Measurements from ENCODE around the gene PIKFYVE. TPM values are rescaled to one million over a fixed set of nuclear protein-coding genes. Genes with fewer than 3 reads are reported as not detected.
A peak's percentile ranks its signal among the peaks of the same experiment; 100 is the strongest.

PIKFYVE gene
- total RNA-seq, 4 donors from 2014 or later: 11.9 to 35.6 (median 18.0) TPM

DNA sequence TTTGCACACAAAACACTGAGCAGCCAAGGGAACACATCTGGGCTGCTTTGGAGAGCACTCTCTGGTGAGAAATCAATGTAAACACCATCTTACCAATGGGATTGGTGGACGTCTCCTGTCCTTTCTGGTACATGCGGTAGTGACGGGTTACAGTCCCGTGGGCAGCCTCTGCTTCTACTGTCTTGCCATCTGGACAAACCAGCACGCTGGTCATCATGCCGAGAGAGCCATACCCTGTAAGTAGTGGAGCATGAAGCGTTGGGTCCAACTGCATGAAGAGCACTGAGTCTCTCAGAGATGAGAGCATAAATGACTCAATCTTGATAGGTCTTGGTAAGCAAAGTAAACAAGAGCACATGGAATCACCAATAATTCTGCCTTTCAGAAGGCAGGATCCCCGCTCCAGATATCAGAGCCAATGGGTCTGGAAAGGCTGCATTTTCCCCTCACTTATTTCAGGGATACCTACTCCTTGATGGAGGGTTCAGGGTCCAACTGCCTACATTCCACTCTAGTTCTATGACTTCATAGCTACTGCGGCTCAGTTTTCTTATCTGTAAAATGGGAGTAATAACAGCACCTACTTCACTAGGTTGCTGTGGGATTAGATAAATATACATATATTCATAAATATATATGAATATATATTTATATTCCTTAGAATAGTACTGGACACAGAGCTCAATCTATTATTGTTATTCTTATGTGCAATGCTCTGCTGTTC lies 26.1 kb upstream of the PIKFYVE start:
- Histone ChIP-seq H3K9me3 (no peaks in the 10 kb centered on the region), H3K27ac (no peak overlapping the region), H3K4me1 (peaks cover 0 to 16% (median 2%) of the 10 kb centered on the region in 4 donors), H3K36me3 (peaks cover 0 to 61% (median 16%) of the 10 kb centered on the region in 4 donors), H3K4me3 (no peak overlapping the region), H3K27me3 (no peaks in the 10 kb centered on the region)
- in situ Hi-C loops (cut with MboI; ENCODE audit: low pct_ligation_motif_present in 1 of 4, low pct_unique_long_range_greater_than_20kb in 1 of 4, low sequenced_read_pairs in 3 of 4) (loop anchor here in 1 of 4 donors (10.0 kb wide), 1 partner anchor 65 kb away; no protein-coding TSS in a partner anchor), intact Hi-C loops (cut with DNase I; ENCODE audit: low total_unique reads) (no loop called here)
- 88 to 93% methylated on average over 2 to 9 of the region's 9 CpGs for WGBS, 2 donors (ENCODE audit: low coverage in 1 of 2)
- TF ChIP-seq POLR2AphosphoS5 (IDR thresholded peaks at IDR 0.05): no peak
- no peak for TF ChIP-seq EP300 (IDR thresholded peaks at IDR 0.05; ENCODE audit: low read depth)
- no peak for TF ChIP-seq POLR2A (IDR thresholded peaks at IDR 0.05)
- TF ChIP-seq, protein P1, sequence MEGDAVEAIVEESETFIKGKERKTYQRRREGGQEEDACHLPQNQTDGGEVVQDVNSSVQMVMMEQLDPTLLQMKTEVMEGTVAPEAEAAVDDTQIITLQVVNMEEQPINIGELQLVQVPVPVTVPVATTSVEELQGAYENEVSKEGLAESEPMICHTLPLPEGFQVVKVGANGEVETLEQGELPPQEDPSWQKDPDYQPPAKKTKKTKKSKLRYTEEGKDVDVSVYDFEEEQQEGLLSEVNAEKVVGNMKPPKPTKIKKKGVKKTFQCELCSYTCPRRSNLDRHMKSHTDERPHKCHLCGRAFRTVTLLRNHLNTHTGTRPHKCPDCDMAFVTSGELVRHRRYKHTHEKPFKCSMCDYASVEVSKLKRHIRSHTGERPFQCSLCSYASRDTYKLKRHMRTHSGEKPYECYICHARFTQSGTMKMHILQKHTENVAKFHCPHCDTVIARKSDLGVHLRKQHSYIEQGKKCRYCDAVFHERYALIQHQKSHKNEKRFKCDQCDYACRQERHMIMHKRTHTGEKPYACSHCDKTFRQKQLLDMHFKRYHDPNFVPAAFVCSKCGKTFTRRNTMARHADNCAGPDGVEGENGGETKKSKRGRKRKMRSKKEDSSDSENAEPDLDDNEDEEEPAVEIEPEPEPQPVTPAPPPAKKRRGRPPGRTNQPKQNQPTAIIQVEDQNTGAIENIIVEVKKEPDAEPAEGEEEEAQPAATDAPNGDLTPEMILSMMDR (IDR thresholded peaks at IDR 0.05): no peak
- DNase-seq: no peak

DNA sequence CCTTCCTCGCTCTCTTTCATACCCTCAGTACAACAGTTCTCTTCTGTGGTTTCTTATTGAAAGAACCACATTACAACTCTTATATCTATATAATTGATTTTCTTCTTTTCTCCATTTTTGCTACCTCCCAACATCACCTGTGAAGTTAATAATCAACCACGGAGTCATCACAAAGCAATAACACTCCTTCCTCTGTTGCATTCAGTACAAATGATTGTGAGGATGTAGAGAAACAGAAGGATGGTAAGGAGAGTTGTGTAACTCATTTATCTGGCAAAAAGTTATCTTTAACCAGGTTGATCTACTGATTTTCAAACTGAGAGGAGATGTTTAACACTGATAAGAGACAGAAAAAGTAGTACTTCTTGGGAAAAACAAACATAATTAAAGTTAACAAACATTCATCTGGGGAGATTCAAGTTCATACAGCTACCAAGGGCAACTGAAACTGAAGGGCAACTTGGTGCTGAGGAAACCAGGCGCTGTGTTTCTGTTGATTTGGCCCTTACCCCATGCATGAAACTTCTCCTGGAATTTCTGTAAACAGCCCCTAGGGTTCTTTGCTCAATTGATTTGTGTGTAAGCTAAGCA lies 25.3 kb upstream of the PIKFYVE start:
- intact Hi-C loops (cut with DNase I; ENCODE audit: low total_unique reads): no loop called here
- no peak for DNase-seq
- H3K36me3 ChIP-seq: peaks cover 0 to 62% (median 13%) of the 10 kb centered on the region in 4 donors
- H3K4me1 ChIP-seq: peaks cover 0 to 18% (median 2%) of the 10 kb centered on the region in 4 donors
- peak overlapping the region in 1 of 4 donors; percentile 57 for H3K27ac ChIP-seq
- no peaks in the 10 kb centered on the region for H3K27me3 ChIP-seq
- WGBS, 2 donors (ENCODE audit: low coverage in 1 of 2): 40 to 60% methylated on average over 2 to 3 of the region's 3 CpGs
- TF ChIP-seq EP300 (IDR thresholded peaks at IDR 0.05; ENCODE audit: low read depth) (no peak), POLR2A (IDR thresholded peaks at IDR 0.05) (no peak), POLR2AphosphoS5 (IDR thresholded peaks at IDR 0.05) (no peak)
- TF ChIP-seq, protein P1 (IDR thresholded peaks at IDR 0.05): no peak
- no peaks in the 10 kb centered on the region for H3K9me3 ChIP-seq
- no peak overlapping the region for H3K4me3 ChIP-seq
- in situ Hi-C loops (cut with MboI; ENCODE audit: low pct_ligation_motif_present in 1 of 4, low pct_unique_long_range_greater_than_20kb in 1 of 4, low sequenced_read_pairs in 3 of 4): loop anchor here in 1 of 4 donors (10.0 kb wide), 1 partner anchor 66 kb away; no protein-coding TSS in a partner anchor

DNA sequence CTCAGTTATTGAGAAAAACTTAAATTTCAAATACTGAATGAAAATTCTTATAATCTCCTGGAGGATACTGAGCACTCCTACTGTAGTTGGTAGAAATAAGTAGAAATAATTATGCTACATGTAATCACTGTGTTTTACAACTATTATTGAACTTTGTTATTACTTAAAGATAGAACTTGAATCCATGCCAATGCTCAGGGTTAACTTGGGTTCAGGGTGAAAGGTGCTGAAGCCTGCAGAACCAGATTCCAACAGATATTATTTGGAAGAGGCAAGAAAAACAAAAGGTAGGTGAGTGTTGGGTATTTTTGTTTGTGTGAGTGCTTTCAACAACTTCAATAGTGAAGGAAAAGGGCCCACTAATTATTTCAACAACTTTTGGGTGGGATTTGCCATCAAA lies 21.6 kb upstream of the PIKFYVE start:
- peaks cover 0 to 56% (median 15%) of the 10 kb centered on the region in 4 donors for H3K36me3 ChIP-seq
- no peaks in the 10 kb centered on the region for H3K27me3 ChIP-seq
- intact Hi-C loops (cut with DNase I; ENCODE audit: low total_unique reads) (no loop called here), in situ Hi-C loops (cut with MboI; ENCODE audit: low pct_ligation_motif_present in 1 of 4, low pct_unique_long_range_greater_than_20kb in 1 of 4, low sequenced_read_pairs in 3 of 4) (loop anchor here in 1 of 4 donors (10.0 kb wide), 1 partner anchor 70 kb away; no protein-coding TSS in a partner anchor)
- H3K4me1 ChIP-seq: peaks cover 0 to 18% (median 2%) of the 10 kb centered on the region in 4 donors
- TF ChIP-seq, protein P1 (IDR thresholded peaks at IDR 0.05): no peak
- TF ChIP-seq POLR2AphosphoS5 (IDR thresholded peaks at IDR 0.05) (no peak), POLR2A (IDR thresholded peaks at IDR 0.05) (no peak), EP300 (IDR thresholded peaks at IDR 0.05; ENCODE audit: low read depth) (no peak)
- H3K27ac ChIP-seq: no peak overlapping the region
- no peak for DNase-seq
- no peak overlapping the region for H3K4me3 ChIP-seq
- H3K9me3 ChIP-seq: no peaks in the 10 kb centered on the region

DNA sequence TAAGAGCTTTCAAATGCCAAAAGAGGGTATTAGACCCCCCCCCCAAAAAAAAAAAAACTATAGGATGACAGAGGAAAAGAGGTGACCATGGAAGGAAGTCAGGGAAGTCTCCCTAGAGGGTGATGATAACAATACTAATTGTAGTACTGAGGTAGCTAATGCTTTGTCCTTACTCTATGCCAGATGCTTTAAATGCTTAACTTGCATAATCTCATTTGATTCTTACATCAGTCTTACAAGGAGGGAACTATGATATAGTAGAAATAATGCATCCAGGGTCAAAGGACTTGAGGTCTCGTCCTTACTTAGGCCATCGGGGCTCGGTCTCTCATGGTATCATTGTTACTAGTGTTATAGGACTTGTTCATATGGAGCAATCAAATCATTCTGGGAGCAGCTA lies 20.3 kb upstream of the PIKFYVE start:
- Histone ChIP-seq H3K27ac (no peak overlapping the region), H3K36me3 (peaks cover 0 to 59% (median 15%) of the 10 kb centered on the region in 4 donors), H3K4me1 (peaks cover 0 to 18% (median 0%) of the 10 kb centered on the region in 4 donors), H3K9me3 (no peaks in the 10 kb centered on the region), H3K27me3 (no peaks in the 10 kb centered on the region), H3K4me3 (no peak overlapping the region)
- DNase-seq: no peak
- in situ Hi-C loops (cut with MboI; ENCODE audit: low pct_ligation_motif_present in 1 of 4, low pct_unique_long_range_greater_than_20kb in 1 of 4, low sequenced_read_pairs in 3 of 4) (loop anchor here in 1 of 4 donors (10.0 kb wide), 1 partner anchor 71 kb away; no protein-coding TSS in a partner anchor), intact Hi-C loops (cut with DNase I; ENCODE audit: low total_unique reads) (no loop called here)
- TF ChIP-seq, protein P1 (IDR thresholded peaks at IDR 0.05): no peak
- no peak for TF ChIP-seq EP300 (IDR thresholded peaks at IDR 0.05; ENCODE audit: low read depth)
- no peak for TF ChIP-seq POLR2AphosphoS5 (IDR thresholded peaks at IDR 0.05)
- WGBS, 2 donors (ENCODE audit: low coverage in 1 of 2): 97 to 100% methylated on average over 3 of the region's 3 CpGs
